HepG2 (cell line): Measurements from ENCODE around the gene BMP8A.
"Not testable (repeated sequence)": the region's sequence is repeated elsewhere in the genome, so short reads cannot be mapped to it uniquely, and the experiment has no call there.

Source experiments
- MYC ChIP-seq: sonication (generic); formaldehyde crosslinking; IDR thresholded peaks from 2 replicates; pipeline ENCODE4 v1.9.0; 2021; ENCODE audit warnings: missing genetic modification reagents, borderline replicate concordance
- RNF2 ChIP-seq: fragments of 450-650 bp; conservative IDR thresholded peaks from 2 replicates; pipeline ENCODE4 v1.6.1; 2016; ENCODE audit warnings: low read depth
- SSRP1 ChIP-seq: IDR thresholded peaks from 2 replicates; pipeline ENCODE4 v1.6.1; 2016; ENCODE audit warnings: control low read depth
- ZBTB7A ChIP-seq: sonication (generic); formaldehyde crosslinking; IDR thresholded peaks from 2 replicates; pipeline ENCODE4 v1.8.0; 2022; ENCODE audit warnings: mild to moderate bottlenecking, missing genetic modification reagents
- TF ChIP-seq, protein P1 (sequence below): sonication (generic); formaldehyde crosslinking; IDR thresholded peaks from 2 replicates; pipeline ENCODE4 v1.5.0; 2020; ENCODE audit warnings: mild to moderate bottlenecking, missing genetic modification reagents, moderate library complexity

DNA sequence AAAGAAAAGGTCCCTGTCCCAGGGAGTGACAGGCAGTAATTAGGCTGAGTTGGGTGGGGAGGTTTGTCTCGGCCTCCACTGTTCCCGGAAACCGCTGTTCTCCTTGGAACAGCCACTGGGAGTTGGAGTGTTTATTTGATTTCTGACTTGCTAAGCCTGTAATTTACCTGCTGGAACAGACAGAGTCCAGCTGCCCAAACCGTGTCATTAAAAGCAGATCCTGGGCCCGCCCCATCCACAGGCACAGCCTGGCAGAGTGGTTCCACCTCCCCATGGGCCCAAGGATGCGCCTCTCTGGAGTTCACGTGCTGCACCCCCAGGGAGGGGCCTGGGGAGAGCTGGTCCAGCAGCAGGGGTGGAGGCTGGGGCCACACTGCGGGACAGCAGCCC lies 35.7 kb downstream of the BMP8A start:
- TF ChIP-seq MYC (CRISPR knock-in tag); SSRP1; RNF2; ZBTB7A (CRISPR knock-in tag): not testable (repeated sequence)
- TF ChIP-seq, protein P1, sequence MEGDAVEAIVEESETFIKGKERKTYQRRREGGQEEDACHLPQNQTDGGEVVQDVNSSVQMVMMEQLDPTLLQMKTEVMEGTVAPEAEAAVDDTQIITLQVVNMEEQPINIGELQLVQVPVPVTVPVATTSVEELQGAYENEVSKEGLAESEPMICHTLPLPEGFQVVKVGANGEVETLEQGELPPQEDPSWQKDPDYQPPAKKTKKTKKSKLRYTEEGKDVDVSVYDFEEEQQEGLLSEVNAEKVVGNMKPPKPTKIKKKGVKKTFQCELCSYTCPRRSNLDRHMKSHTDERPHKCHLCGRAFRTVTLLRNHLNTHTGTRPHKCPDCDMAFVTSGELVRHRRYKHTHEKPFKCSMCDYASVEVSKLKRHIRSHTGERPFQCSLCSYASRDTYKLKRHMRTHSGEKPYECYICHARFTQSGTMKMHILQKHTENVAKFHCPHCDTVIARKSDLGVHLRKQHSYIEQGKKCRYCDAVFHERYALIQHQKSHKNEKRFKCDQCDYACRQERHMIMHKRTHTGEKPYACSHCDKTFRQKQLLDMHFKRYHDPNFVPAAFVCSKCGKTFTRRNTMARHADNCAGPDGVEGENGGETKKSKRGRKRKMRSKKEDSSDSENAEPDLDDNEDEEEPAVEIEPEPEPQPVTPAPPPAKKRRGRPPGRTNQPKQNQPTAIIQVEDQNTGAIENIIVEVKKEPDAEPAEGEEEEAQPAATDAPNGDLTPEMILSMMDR (CRISPR knock-in tag): not testable (repeated sequence)
